Pericardium fibroblast (primary cell): ENCODE data around the gene TSC1. TPM values are rescaled to one million over a fixed set of nuclear protein-coding genes. Genes with fewer than 3 reads are reported as not detected.

Experiments
- total RNA-seq: library from RNA; depleted of rRNA; stranded (reverse); fragments of >200 nt; gene quantifications from 2 replicates; pipeline ENCODE4 v1.2.3, GENCODE V29; 2015

TSC1 gene
- 22.0 and 25.2 TPM in 2 replicates for total RNA-seq

GRCh38 chr9:132944294-132945185 lies at the start of gene TSC1:
Gene TSC1, minus strand, starts transcription at chr9:132944616. Its CDS starts 15,744 bp downstream, at chr9:132928872.

GRCh38 chr9:132978451-132979131 lies 34.2 kb upstream of the TSC1 start, which contains the start of gene GFI1B:
Gene GFI1B, plus strand, starts transcription at chr9:132978694. Its CDS starts 7,985 bp downstream, at chr9:132986679.

GRCh38 chr9:132878695-132879456 lies 65.5 kb downstream of the TSC1 start, which contains the start of gene SPACA9:
Gene SPACA9, plus strand, starts transcription at chr9:132878898. Its CDS starts 5,050 bp downstream, at chr9:132883948.

GRCh38 chr9:132877824-132878694 lies 66.4 kb downstream of the TSC1 start, which contains the start of gene AK8:
Gene AK8, minus strand, starts transcription at chr9:132878284. Its CDS starts 29 bp downstream, at chr9:132878255.

Other genes with a start within 250 kb of the TSC1 start
- gene AK8, start 66.3 kb downstream of the TSC1 start, total RNA-seq, result 0.82 and 5.4 TPM in 2 replicates
- 2.0 and 7.3 TPM in 2 replicates for gene SPACA9, start 65.7 kb downstream of the TSC1 start, total RNA-seq
- not detected in 2 replicates for gene GFI1B, start 34.1 kb upstream of the TSC1 start, total RNA-seq
- gene GTF3C5, start 86.4 kb upstream of the TSC1 start, total RNA-seq, result 35.6 and 41.5 TPM in 2 replicates
- 0.26 and 0.70 TPM in 2 replicates for gene CEL, start 117.4 kb upstream of the TSC1 start, total RNA-seq
- 14.6 and 15.3 TPM in 2 replicates for gene RALGDS, start 176.6 kb upstream of the TSC1 start, total RNA-seq
- 3.2 and 7.4 TPM in 2 replicates for gene GBGT1, start 219.3 kb upstream of the TSC1 start, total RNA-seq